MM.1S (cell line): ENCODE data around the gene AKR7A3.

Experiments
- DNase-seq: peaks from one replicate; pipeline ENCODE4 v3.0.0-alpha.2; 2015
- H2AFZ ChIP-seq: fragments of 300-600 bp; sonication (generic); 2 replicates; pipeline ENCODE4 v1.6.0; 2016; ENCODE audit warnings: antibody characterized with exemption, low read length
- H3F3A ChIP-seq: fragments of 300-600 bp; sonication (generic); 2 replicates; pipeline ENCODE4 v1.6.1; 2016; ENCODE audit warnings: mild to moderate bottlenecking, antibody characterized with exemption, low read length, moderate library complexity, mixed read lengths; ENCODE audit not compliant: insufficient read depth
- H3K27ac ChIP-seq: fragments of 300-600 bp; sonication (generic); 2 replicates; pipeline ENCODE4 v1.5.1; 2016; ENCODE audit warnings: mild to moderate bottlenecking, low read length
- H3K27me3 ChIP-seq: fragments of 300-600 bp; sonication (generic); replicated peaks from 2 replicates; pipeline ENCODE4 v1.6.0; 2016; ENCODE audit warnings: low read length; ENCODE audit not compliant: insufficient read depth
- H3K36me3 ChIP-seq: fragments of 300-600 bp; sonication (generic); replicated peaks from 2 replicates; pipeline ENCODE4 v1.6.1; 2016; ENCODE audit warnings: mild to moderate bottlenecking, low read length, mixed read lengths; ENCODE audit not compliant: insufficient read depth
- H3K4me1 ChIP-seq: fragments of 300-600 bp; sonication (generic); 2 replicates; pipeline ENCODE4 v1.6.1; 2016; ENCODE audit warnings: low read length, mixed read lengths
- H3K4me2 ChIP-seq: fragments of 300-600 bp; sonication (generic); 2 replicates; pipeline ENCODE4 v1.6.0; 2016; ENCODE audit warnings: low read depth, low read length
- H3K4me3 ChIP-seq: fragments of 300-600 bp; sonication (generic); 2 replicates; pipeline ENCODE4 v1.5.1; 2016; ENCODE audit warnings: low read length, mixed read lengths
- H3K79me2 ChIP-seq: fragments of 300-600 bp; sonication (generic); 2 replicates; pipeline ENCODE4 v1.6.1; 2016; ENCODE audit warnings: mixed run types, low read length, mixed read lengths
- H3K9ac ChIP-seq: fragments of 300-600 bp; sonication (generic); 2 replicates; pipeline ENCODE4 v1.6.1; 2016; ENCODE audit warnings: low read length, mixed read lengths
- H3K9me2 ChIP-seq: fragments of 300-600 bp; sonication (generic); replicated peaks from 2 replicates; pipeline ENCODE4 v1.6.1; 2016; ENCODE audit warnings: mild to moderate bottlenecking, low read length, mixed read lengths; ENCODE audit not compliant: insufficient read depth
- H3K9me3 ChIP-seq: fragments of 300-600 bp; sonication (generic); replicated peaks from 2 replicates; pipeline ENCODE4 v1.6.1; 2016; ENCODE audit warnings: mild to moderate bottlenecking, low read length, mixed read lengths; ENCODE audit not compliant: insufficient read depth
- H4K20me1 ChIP-seq: fragments of 300-600 bp; sonication (generic); 2 replicates; pipeline ENCODE4 v1.6.1; 2016; ENCODE audit warnings: mild to moderate bottlenecking, low read length, moderate library complexity, mixed read lengths; ENCODE audit not compliant: insufficient read depth
- CTCF ChIP-seq: fragments of 300-600 bp; sonication (generic); IDR thresholded peaks from 2 replicates; pipeline ENCODE4 v1.5.1; 2016; ENCODE audit warnings: antibody characterized with exemption, low read length, mixed read lengths
- EZH2 ChIP-seq: fragments of 300-600 bp; sonication (generic); optimal IDR thresholded peaks from 2 replicates; pipeline ENCODE3; 2017; ENCODE audit warnings: low read depth, mild to moderate bottlenecking, antibody characterized with exemption, low read length, mixed read lengths
- EZH2phosphoT487 ChIP-seq: fragments of 300-600 bp; sonication (generic); IDR thresholded peaks from 2 replicates; pipeline ENCODE4 v1.6.1; 2018; ENCODE audit warnings: antibody characterized with exemption, low read length

The AKR7A3 gene

GRCh38 chr1:19300211-19300610 is 11.6 kb upstream of the AKR7A3 start:
- H4K20me1 ChIP-seq, result no peaks in the 10 kb centered on the region
- no peak overlapping the region for H3K9ac ChIP-seq
- H3K9me2 ChIP-seq, result no peaks in the 10 kb centered on the region
- no peak overlapping the region for H2AFZ ChIP-seq
- no peak overlapping the region for H3K4me2 ChIP-seq
- no peak for TF ChIP-seq EZH2phosphoT487
- no peak for TF ChIP-seq CTCF
- TF ChIP-seq EZH2, result no peak
- H3K27ac ChIP-seq, result no peak overlapping the region
- no peaks in the 10 kb centered on the region for H3K9me3 ChIP-seq
- no peak overlapping the region for H3K4me3 ChIP-seq
- H3F3A ChIP-seq, result no peaks in the 10 kb centered on the region
- no peak for DNase-seq
- H3K27me3 ChIP-seq, result no peaks in the 10 kb centered on the region
- H3K36me3 ChIP-seq, result no peaks in the 10 kb centered on the region; the same call in 1 of the 2 replicates
- no peaks in the 10 kb centered on the region for H3K4me1 ChIP-seq
- no peaks in the 10 kb centered on the region for H3K79me2 ChIP-seq

GRCh38 chr1:19294638-19295037 is 6.1 kb upstream of the AKR7A3 start:
- Histone ChIP-seq H4K20me1 (no peaks in the 10 kb centered on the region), H3K27ac (no peak overlapping the region), H3K4me3 (no peak overlapping the region), H3K79me2 (no peaks in the 10 kb centered on the region), H3K36me3 (no peaks in the 10 kb centered on the region), H3K9me2 (no peaks in the 10 kb centered on the region), H3K4me2 (no peak overlapping the region), H3K4me1 (no peaks in the 10 kb centered on the region), H3F3A (no peaks in the 10 kb centered on the region), H2AFZ (no peak overlapping the region), H3K27me3 (no peaks in the 10 kb centered on the region), H3K9me3 (no peaks in the 10 kb centered on the region), H3K9ac (no peak overlapping the region)
- TF ChIP-seq EZH2phosphoT487 (no peak), EZH2 (no peak), CTCF (no peak)
- no peak for DNase-seq

GRCh38 chr1:19289244-19289643 is 674 bp upstream of the AKR7A3 start:
- Histone ChIP-seq H2AFZ (no peak overlapping the region), H3F3A (no peaks in the 10 kb centered on the region), H3K9ac (no peak overlapping the region), H3K36me3 (no peaks in the 10 kb centered on the region), H3K27me3 (no peaks in the 10 kb centered on the region), H3K4me1 (no peaks in the 10 kb centered on the region), H4K20me1 (no peaks in the 10 kb centered on the region), H3K4me2 (no peak overlapping the region), H3K4me3 (no peak overlapping the region), H3K9me3 (no peaks in the 10 kb centered on the region), H3K79me2 (no peaks in the 10 kb centered on the region), H3K9me2 (no peaks in the 10 kb centered on the region), H3K27ac (no peak overlapping the region)
- DNase-seq, result no peak
- TF ChIP-seq CTCF (no peak), EZH2 (no peak), EZH2phosphoT487 (no peak)
